Thoracic aorta (tissue), 2 donors: Measurements from ENCODE around the gene ZSCAN10. TPM values are rescaled to one million over a fixed set of nuclear protein-coding genes. Genes with fewer than 3 reads are reported as not detected.

Experiments
- ATAC-seq: fragments of 150-250 bp; one replicate; pipeline ENCODE4 v1.8.0; 2017; ENCODE audit warnings: low read depth; ENCODE audit not compliant: insufficient number of reproducible peaks, low FRiP score
- DNase-seq: peaks from one replicate; pipeline ENCODE4 v3.0.0-alpha.2; 2020; ENCODE audit warnings: low spot score
- H3K27ac ChIP-seq, 2 donors: fragments of 200-600 bp; sonication (generic); 1 replicate in 1 of 2; 2 replicates in 1 of 2; pipeline ENCODE4 v1.5.1; 2016; ENCODE audit warnings: mild to moderate bottlenecking in 2 of 2, moderate library complexity in 2 of 2
- H3K27me3 ChIP-seq: fragments of 200-600 bp; sonication (generic); replicated peaks from 2 replicates; pipeline ENCODE4 v1.6.0; 2016; ENCODE audit warnings: mild to moderate bottlenecking; ENCODE audit not compliant: insufficient read depth
- H3K36me3 ChIP-seq: fragments of 200-600 bp; sonication (generic); one replicate; pipeline ENCODE4 v1.5.1; 2016
- H3K4me1 ChIP-seq, 2 donors: fragments of 200-600 bp; sonication (generic); 1 replicate in 1 of 2; 2 replicates in 1 of 2; pipeline versions ENCODE4 v1.5.1 to v1.6.0; 2016; ENCODE audit warnings: low read depth in 2 of 2, mild to moderate bottlenecking in 1 of 2; ENCODE audit not compliant: control insufficient read depth in 1 of 2
- H3K4me3 ChIP-seq: fragments of 200-600 bp; sonication (generic); 2 replicates; pipeline ENCODE4 v1.5.1; 2016; ENCODE audit warnings: mild to moderate bottlenecking
- H3K9me3 ChIP-seq: fragments of 200-600 bp; sonication (generic); 2 replicates; pipeline ENCODE4 v1.5.1; 2016
- total RNA-seq, 2 donors: library from RNA; depleted of rRNA; stranded (reverse); fragments of >200 nt; gene quantifications; one replicate each; pipeline versions ENCODE4 v1.1.0 to v1.2.3, GENCODE V29; 2016
- TF ChIP-seq, protein P1 (sequence below): fragments of 200-600 bp; sonication (generic); IDR thresholded peaks from one replicate; pipeline ENCODE4 v1.5.1; 2019; ENCODE audit warnings: antibody characterized with exemption

ZSCAN10 gene
- total RNA-seq, 2 donors from 2014 or later = not detected

- Histone ChIP-seq H3K4me1 (peaks cover 15 to 17% of the 10 kb centered on the region in 2 donors), H3K27me3 (peaks cover 23% of the 10 kb centered on the region), H3K36me3 (no peaks in the 10 kb centered on the region), H3K9me3 (no peaks in the 10 kb centered on the region), H3K4me3 (peak within 1 kb of the TSS; percentile 76), H3K27ac (no peak within 1 kb of the TSS)
- ATAC-seq = no peak
- no peak for DNase-seq
- TF ChIP-seq, protein P1, sequence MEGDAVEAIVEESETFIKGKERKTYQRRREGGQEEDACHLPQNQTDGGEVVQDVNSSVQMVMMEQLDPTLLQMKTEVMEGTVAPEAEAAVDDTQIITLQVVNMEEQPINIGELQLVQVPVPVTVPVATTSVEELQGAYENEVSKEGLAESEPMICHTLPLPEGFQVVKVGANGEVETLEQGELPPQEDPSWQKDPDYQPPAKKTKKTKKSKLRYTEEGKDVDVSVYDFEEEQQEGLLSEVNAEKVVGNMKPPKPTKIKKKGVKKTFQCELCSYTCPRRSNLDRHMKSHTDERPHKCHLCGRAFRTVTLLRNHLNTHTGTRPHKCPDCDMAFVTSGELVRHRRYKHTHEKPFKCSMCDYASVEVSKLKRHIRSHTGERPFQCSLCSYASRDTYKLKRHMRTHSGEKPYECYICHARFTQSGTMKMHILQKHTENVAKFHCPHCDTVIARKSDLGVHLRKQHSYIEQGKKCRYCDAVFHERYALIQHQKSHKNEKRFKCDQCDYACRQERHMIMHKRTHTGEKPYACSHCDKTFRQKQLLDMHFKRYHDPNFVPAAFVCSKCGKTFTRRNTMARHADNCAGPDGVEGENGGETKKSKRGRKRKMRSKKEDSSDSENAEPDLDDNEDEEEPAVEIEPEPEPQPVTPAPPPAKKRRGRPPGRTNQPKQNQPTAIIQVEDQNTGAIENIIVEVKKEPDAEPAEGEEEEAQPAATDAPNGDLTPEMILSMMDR = no peak
Observed at GRCh38 chr16:3045758-3046640, 53.1 kb downstream of the ZSCAN10 start, which contains the start of gene MMP25. TSS of gene MMP25 (plus strand) at chr16:3046561. CDS start at chr16:3046918, 357 bp downstream.

- Histone ChIP-seq H3K27me3 (peaks cover 23% of the 10 kb centered on the region), H3K36me3 (no peaks in the 10 kb centered on the region), H3K27ac (no peak overlapping the region), H3K4me1 (peaks cover 15 to 17% of the 10 kb centered on the region in 2 donors), H3K9me3 (no peaks in the 10 kb centered on the region), H3K4me3 (no peak overlapping the region)
- TF ChIP-seq, protein P1 = no peak
- ATAC-seq = no peak
- no peak for DNase-seq
Observed at GRCh38 chr16:3044708-3045107, 54.4 kb downstream of the ZSCAN10 start.

- no peak for DNase-seq
- TF ChIP-seq, protein P1 = no peak
- Histone ChIP-seq H3K9me3 (no peaks in the 10 kb centered on the region), H3K27me3 (peaks cover 23% of the 10 kb centered on the region), H3K36me3 (no peaks in the 10 kb centered on the region), H3K4me1 (peaks cover 15 to 17% of the 10 kb centered on the region in 2 donors), H3K4me3 (no peak overlapping the region), H3K27ac (no peak overlapping the region)
- ATAC-seq = no peak
Observed at GRCh38 chr16:3042376-3042775, 56.7 kb downstream of the ZSCAN10 start.

GRCh38 chr16:3038896-3039295, 60.2 kb downstream of the ZSCAN10 start:
- no peak for ATAC-seq
- TF ChIP-seq, protein P1 = no peak
- no peaks in the 10 kb centered on the region for H3K9me3 ChIP-seq
- H3K4me1 ChIP-seq = peaks cover 0 to 6% of the 10 kb centered on the region in 2 donors
- DNase-seq = no peak
- no peak overlapping the region for H3K4me3 ChIP-seq
- no peaks in the 10 kb centered on the region for H3K36me3 ChIP-seq
- H3K27ac ChIP-seq = no peak overlapping the region
- peaks cover 8% of the 10 kb centered on the region for H3K27me3 ChIP-seq

Other genes with a start within 250 kb of the ZSCAN10 start
- not detected for gene PRSS22, start 241.1 kb downstream of the ZSCAN10 start, total RNA-seq
- gene FLYWCH2, start 216.1 kb downstream of the ZSCAN10 start, total RNA-seq = 10 to 100 TPM; 52.2 to 53.2 TPM
- 10 to 100 TPM; 65.6 to 72.8 TPM for gene FLYWCH1, start 187.4 kb downstream of the ZSCAN10 start, total RNA-seq
- not detected for gene KREMEN2, start 135.0 kb downstream of the ZSCAN10 start, total RNA-seq
- gene PAQR4, start 129.9 kb downstream of the ZSCAN10 start, total RNA-seq = 1 to 10 TPM; 3.1 to 5.8 TPM
- 1 to 10 TPM in 1 of 2 donors, not detected in 1; 5.9 TPM for gene PKMYT1, start 118.8 kb downstream of the ZSCAN10 start, total RNA-seq
- 1 to 10 TPM in 1 of 2 donors, not detected in 1; 1.5 TPM for gene CLDN9, start 86.4 kb downstream of the ZSCAN10 start, total RNA-seq
- gene CLDN6, start 81.1 kb downstream of the ZSCAN10 start, total RNA-seq = not detected
- gene TNFRSF12A, start 78.9 kb downstream of the ZSCAN10 start, total RNA-seq = 100 to 1,000 TPM; 274 to 461 TPM
- gene HCFC1R1, start 75.4 kb downstream of the ZSCAN10 start, total RNA-seq = 100 to 1,000 TPM in 1 of 2 donors, 10 to 100 TPM in 1; 19.9 to 120 TPM
- gene THOC6, start 75.3 kb downstream of the ZSCAN10 start, total RNA-seq = 10 to 100 TPM; 19.0 to 24.7 TPM
- 1 to 10 TPM in 1 of 2 donors, not detected in 1; 1.1 TPM for gene BICDL2, start 62.4 kb downstream of the ZSCAN10 start, total RNA-seq
- 1 to 10 TPM in 1 of 2 donors, not detected in 1; 4.2 TPM for gene MMP25, start 52.7 kb downstream of the ZSCAN10 start, total RNA-seq
- gene IL32, start 33.7 kb downstream of the ZSCAN10 start, total RNA-seq = 10 to 100 TPM; 42.4 to 55.4 TPM
- 10 to 100 TPM; 16.4 to 19.4 TPM for gene ZNF205, start 13.3 kb upstream of the ZSCAN10 start, total RNA-seq
- 10 to 100 TPM in 1 of 2 donors, 1 to 10 TPM in 1; 5.9 to 16.2 TPM for gene ZNF213, start 35.7 kb upstream of the ZSCAN10 start, total RNA-seq
- gene OR1F1, start 88.9 kb upstream of the ZSCAN10 start, total RNA-seq = not detected
- gene ZNF200, start 135.9 kb upstream of the ZSCAN10 start, total RNA-seq = 10 to 100 TPM in 1 of 2 donors, 1 to 10 TPM in 1; 1.2 to 11.1 TPM
- 1 to 10 TPM; 3.5 to 6.1 TPM for gene MEFV, start 157.3 kb upstream of the ZSCAN10 start, total RNA-seq
- 10 to 100 TPM; 41.4 to 59.5 TPM for gene ZNF263, start 184.2 kb upstream of the ZSCAN10 start, total RNA-seq
- gene TIGD7, start 206.1 kb upstream of the ZSCAN10 start, total RNA-seq = 1 to 10 TPM; 2.3 to 5.1 TPM
- 10 to 100 TPM; 11.5 to 41.6 TPM for gene ZNF75A, start 206.2 kb upstream of the ZSCAN10 start, total RNA-seq